Stimulated activated CD4-positive, alpha-beta T cell treated with anti-CD3 and anti-CD28 coated beads, TNF-alpha, amount 100 ng/mL, for 1 hour (primary cell): ENCODE data around the gene WWOX.
A peak's percentile ranks its signal among the peaks of the same experiment; 100 is the strongest.

Experiments
- DNase-seq, 3 donors: peaks; one replicate each; pipeline ENCODE4 v3.0.0-alpha.2; 2020; ENCODE audit warnings: low read depth in 3 of 3, low spot score in 1 of 3

WWOX gene

DNA sequence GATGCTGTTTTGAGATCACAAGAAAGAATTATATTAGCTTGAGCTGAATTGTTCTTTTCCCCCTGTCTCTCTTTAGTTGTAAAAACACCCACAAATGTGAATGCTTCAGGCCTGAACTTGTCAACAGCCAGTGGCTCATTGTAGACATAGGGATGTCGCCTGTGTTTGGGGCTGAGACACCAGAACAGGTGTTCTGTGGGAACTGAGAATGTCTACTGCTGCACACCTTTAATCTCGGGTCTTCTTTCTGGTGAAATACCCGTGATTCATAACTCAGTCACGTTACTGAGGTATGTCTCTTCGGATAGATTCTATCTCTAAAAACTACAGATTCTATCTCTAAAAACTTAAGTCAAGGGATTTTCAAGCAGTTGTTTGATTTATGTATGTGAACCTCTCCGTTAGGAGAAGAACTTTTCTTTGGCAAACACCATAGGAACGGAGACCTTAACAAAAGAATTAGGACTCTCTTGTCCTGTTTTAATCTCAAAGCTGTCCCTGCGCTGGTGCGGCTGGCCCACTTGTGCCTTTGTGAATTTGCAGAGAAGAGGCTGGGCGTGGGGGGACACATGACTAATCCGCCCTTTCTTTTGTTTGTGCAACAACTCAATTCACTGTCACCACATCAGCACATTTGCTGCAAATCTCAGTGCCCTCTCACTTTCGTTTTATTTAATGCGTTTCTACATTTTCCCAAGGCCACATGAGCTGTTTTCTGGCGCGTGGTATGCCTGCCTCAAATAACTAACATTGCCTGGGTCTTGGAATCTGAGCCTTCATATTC lies 858.1 kb downstream of the WWOX start:
- DNase-seq, result peak in 1 of 3 donors; percentile 9

DNA sequence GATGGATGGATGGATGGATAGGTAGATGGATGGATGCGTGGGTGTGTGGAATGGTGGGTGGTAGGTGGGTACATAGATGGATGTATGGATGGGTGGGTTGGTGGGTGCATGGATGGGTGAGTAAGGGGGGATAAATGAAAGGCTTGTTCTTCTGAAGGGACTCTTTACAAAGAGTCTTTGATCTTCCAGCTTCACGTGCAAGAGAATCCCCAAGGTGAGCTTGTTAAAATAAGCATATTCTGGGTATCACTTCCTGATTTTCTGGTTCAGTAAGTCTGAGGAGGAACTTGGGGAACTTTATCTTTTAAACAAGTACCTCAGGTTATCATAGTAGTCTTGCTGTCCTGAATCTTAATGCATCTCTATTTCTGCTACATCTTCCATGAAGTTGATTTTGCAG lies 862.0 kb downstream of the WWOX start:
- DNase-seq, result no peak

GRCh38 chr16:78962457-78962929 lies 863.0 kb downstream of the WWOX start:
- no peak for DNase-seq

DNA sequence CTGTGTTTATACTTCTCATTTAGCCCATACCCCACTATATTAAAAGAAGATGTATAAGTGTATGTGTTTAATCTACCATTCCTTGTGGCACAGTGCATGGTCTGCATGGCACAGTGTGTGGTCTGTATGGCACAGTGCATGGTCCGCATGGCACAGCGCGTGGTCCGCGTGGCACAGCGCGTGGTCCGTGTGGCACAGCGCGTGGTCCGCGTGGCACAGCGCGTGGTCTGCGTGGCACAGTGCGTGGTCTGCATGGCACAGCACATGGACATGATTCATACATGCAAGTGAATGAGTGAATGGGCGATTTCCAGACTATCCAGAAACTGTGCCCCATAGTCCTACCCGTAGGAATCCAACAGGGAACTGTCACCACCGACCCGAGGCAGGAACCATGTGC lies 868.5 kb downstream of the WWOX start:
- DNase-seq, result no peak

GRCh38 chr16:78969721-78970120 lies 870.3 kb downstream of the WWOX start:
- DNase-seq, result no peak

- no peak for DNase-seq
These were observed 871.2 kb downstream of the WWOX start for GRCh38 chr16:78970650-78971049.

DNA sequence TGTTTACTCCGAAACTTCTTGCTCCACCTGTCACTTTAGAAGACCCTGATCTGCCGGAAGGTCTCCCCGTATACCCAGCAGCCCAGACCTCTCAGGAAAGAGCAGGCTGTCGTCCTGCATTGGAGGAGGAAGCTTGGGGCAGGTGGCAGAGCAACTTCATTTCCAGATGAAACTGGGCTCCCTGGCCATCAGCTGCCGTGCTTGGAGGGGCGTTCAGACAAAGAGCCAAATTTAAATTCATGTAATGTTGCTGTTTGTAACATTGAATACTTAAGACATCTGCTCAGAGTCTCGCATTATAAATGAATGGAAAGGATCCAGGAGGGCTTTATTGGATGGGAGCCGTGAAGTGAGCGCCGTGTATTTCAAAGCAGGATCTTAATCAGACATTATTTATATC lies 872.6 kb downstream of the WWOX start:
- DNase-seq, result no peak

DNA sequence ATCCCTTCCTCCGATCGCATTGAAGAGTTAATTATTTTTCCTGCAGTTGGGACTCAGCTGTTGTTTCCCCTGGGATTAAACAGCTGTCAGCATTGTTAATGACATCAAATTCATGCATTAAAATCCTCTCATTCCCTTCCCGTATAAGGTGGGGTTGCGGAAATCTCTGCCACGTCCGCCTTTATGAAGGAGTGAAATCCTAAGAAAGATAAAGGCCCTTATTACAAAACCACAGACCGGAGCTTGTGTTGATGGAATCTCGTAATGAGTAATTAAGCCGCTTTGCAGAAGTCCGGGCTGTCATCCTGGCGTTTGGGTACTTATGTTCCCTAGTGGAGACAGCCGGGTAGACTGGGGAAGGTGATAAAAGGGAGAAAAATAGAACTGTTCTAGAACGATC lies 873.5 kb downstream of the WWOX start:
- no peak for DNase-seq

DNA sequence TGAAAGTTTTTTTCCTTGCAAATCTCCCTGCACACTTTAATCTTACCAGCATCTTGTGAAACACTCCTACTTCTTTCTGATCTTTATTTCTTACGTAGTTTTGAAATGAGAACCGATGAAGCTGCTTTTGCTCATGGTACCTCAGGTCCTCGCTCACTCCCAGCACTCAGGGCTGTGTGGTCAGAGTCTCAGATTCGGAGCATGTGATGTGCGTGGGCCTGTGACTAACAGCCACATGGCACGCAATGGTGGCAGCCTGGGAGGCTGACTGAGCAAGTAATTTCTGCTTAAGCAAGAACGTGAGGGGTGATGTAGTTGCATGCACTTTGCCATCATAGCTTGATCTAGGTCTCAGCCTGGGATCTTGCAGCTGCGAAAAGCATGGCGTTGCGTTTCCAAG lies 876.8 kb downstream of the WWOX start:
- DNase-seq, result no peak

- DNase-seq, result no peak
These were observed 881.4 kb downstream of the WWOX start for GRCh38 chr16:78980825-78981224.

DNA sequence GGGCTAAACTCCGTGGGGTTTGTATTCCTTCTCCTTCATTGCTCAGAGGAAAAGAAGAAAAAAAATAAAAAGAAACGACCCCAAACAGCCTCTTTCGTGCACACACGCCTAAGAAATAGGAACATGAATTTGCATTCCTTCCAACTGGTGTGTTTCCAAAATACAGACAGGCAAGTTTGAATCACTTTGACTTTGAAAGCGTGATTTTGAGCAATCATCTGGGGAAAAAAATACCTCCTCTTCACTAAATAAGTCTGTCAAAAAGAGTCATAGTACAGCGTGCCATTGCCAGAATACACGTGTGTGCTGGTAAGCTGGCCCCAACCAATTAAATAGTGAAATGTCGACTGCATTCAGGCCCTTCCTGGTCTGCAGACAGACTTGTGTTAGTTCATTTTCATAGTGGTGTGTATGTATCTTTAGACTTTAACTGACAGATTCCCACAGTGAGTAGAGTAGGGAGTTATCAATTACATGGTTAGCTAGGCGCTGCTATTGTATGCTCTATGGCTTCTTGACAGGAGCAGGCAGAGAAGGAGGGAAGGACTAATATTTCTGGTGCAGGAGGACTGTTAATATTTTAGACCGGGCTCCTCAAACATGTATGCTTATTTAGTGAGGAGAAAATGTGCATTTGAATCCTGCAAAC lies 882.8 kb downstream of the WWOX start:
- DNase-seq, result no peak

DNA sequence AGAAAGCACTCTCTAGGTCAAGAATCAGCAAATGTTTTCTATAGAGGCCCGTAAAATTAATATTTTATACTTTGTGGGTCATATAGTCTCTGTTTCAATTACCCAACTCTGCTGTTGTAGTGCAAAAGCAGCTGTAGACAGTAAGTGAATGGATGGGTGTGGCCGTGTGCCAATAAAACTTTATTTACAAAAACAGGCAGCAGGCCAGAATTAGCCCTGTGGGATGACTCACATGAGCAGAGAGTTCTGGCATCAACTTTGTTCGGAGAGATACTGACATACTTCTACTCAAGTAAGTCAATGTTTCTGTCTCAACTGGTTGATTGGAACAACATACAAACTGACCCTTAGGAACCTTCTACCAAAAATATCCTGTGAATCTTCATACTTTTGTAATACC lies 884.9 kb downstream of the WWOX start:
- DNase-seq, result no peak

- DNase-seq, result no peak
These were observed 885.5 kb downstream of the WWOX start for GRCh38 chr16:78984887-78985464.

- DNase-seq, result no peak
These were observed 886.5 kb downstream of the WWOX start for GRCh38 chr16:78985716-78986605.

GRCh38 chr16:78987666-78988065 lies 888.2 kb downstream of the WWOX start:
- DNase-seq, result no peak

DNA sequence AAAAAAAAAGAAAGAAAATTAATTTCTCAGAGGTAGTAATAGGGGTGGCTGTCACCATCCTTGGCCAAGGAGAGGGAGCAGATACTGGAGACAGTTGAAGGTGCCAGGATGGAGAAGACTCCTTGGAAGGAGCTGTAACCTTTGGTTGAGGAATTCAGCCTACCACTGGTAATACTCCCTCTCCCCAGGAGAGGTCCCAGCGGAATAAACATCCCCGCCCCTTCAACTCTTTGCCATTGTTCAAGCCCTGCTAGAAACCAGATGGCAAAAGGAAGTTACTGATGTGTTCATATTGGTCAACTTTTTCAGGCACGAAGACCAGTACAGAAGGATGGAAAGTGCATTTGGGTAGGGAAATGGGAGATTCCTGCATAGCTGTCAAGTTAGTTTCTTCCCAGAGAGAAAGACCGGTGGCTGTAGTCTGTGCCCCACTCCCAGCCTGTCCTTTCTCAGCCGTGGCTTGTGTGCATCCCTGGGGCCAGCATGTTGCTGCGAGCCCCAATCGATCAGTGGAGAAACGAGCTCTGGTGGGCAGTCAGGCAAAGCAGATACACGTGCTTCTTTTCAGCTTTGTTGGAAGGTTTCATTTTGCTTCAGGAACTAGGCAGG lies 889.0 kb downstream of the WWOX start:
- DNase-seq, result no peak

- DNase-seq, result no peak
These were observed 890.9 kb downstream of the WWOX start for GRCh38 chr16:78990309-78990701.

GRCh38 chr16:78992001-78992400 lies 892.5 kb downstream of the WWOX start:
- no peak for DNase-seq

GRCh38 chr16:78993346-78993745 lies 893.9 kb downstream of the WWOX start:
- DNase-seq, result no peak

GRCh38 chr16:78994135-78994745 lies 894.8 kb downstream of the WWOX start:
- no peak for DNase-seq

- no peak for DNase-seq
These were observed 896.0 kb downstream of the WWOX start for GRCh38 chr16:78995441-78995840.
